Testis (tissue), 3 donors: ENCODE measurements around the gene CD200. TPM values are rescaled to one million over a fixed set of nuclear protein-coding genes. Genes with fewer than 3 reads are reported as not detected.

ENCODE experiments used
- DNase-seq: peaks from one replicate; pipeline ENCODE4 v3.0.0-alpha.2; 2019
- H3K27ac ChIP-seq, 2 donors: fragments of 200-600 bp; sonication (generic); one replicate each; pipeline ENCODE4 v1.5.1; 2019
- H3K27me3 ChIP-seq: fragments of 200-600 bp; sonication (generic); one replicate; pipeline ENCODE4 v1.5.1; 2019
- H3K36me3 ChIP-seq: fragments of 200-600 bp; sonication (generic); one replicate; pipeline ENCODE4 v1.5.1; 2017; ENCODE audit warnings: low read depth; ENCODE audit errors: missing control alignments
- H3K4me1 ChIP-seq: fragments of 200-600 bp; sonication (generic); one replicate; pipeline ENCODE4 v1.5.1; 2019
- H3K4me3 ChIP-seq, 2 donors: fragments of 200-600 bp; sonication (generic); one replicate each; pipeline ENCODE4 v1.5.1; 2017 to 2019
- H3K9me3 ChIP-seq: fragments of 200-600 bp; sonication (generic); one replicate; pipeline ENCODE4 v1.5.1; 2017
- CTCF ChIP-seq, 3 experiments: fragments of 450-650 bp in 2 of 3; fragments of 200-600 bp in 1 of 3; sonication (generic) in 1 of 3; IDR thresholded peaks; one replicate each; pipeline ENCODE4 v1.5.1; 2016 to 2019; ENCODE audit warnings: antibody characterized with exemption in 3 of 3, mild to moderate bottlenecking in 2 of 3, moderate library complexity in 1 of 3
- POLR2A ChIP-seq: fragments of 450-650 bp; IDR thresholded peaks from one replicate; pipeline ENCODE4 v1.6.1; 2017; ENCODE audit warnings: antibody characterized with exemption, mild to moderate bottlenecking, moderate library complexity
- WGBS, 2 donors: methylation state at CpG; one replicate each; pipeline ENCODE4 v1.1.5; 2018; 5-methylcytosine and 5-hydroxymethylcytosine counted together
- intact Hi-C: fragments of 100-400 bp; cut with DNase I; formaldehyde crosslinking; loops from one replicate; pipeline ENCODE4 v1.15.1; 2023; ENCODE audit warnings: low total_unique reads
- polyA plus RNA-seq: library from polyadenylated mRNA; stranded (reverse); fragments of 350-450 nt; fragmentation: Illumina TruSeq; extraction: RNeasy Lipid Tissue Mini Kit (QIAGEN cat#74804); gene quantifications from one replicate; pipeline ENCODE4 v1.2.3, GENCODE V29; 2014; ENCODE audit warnings: low read depth, low replicate concordance; ENCODE audit not compliant: insufficient read depth
- total RNA-seq, 2 donors: library from RNA; depleted of rRNA; stranded (reverse); fragments of >200 nt; gene quantifications; one replicate each; pipeline ENCODE4 v1.2.3, GENCODE V29; 2016

The CD200 gene
- total and polyA plus RNA-seq, 3 donors from 2014 or later = 3.4 to 8.5 (median 6.3) TPM

- no peaks in the 10 kb centered on the region for H3K36me3 ChIP-seq
- intact Hi-C loops = no loop called here
- 65 to 82% methylated on average over 2 of the region's 2 CpGs for WGBS, 2 donors
- H3K27ac ChIP-seq = no peak overlapping the region
- DNase-seq = no peak
- no peaks in the 10 kb centered on the region for H3K9me3 ChIP-seq
- no peak for TF ChIP-seq CTCF (IDR thresholded peaks at IDR 0.05)
- TF ChIP-seq POLR2A = no peak
- no peaks in the 10 kb centered on the region for H3K27me3 ChIP-seq
- no peak overlapping the region for H3K4me3 ChIP-seq
- H3K4me1 ChIP-seq = no peaks in the 10 kb centered on the region
These were observed 17.3 kb downstream of the CD200 start for GRCh38 chr3:112350018-112350810.

GRCh38 chr3:112351036-112351435, 18.1 kb downstream of the CD200 start:
- WGBS, 2 donors = 43 to 50% methylated on average over 1 of the region's 1 CpG
- no peak for DNase-seq
- no peak overlapping the region for H3K27ac ChIP-seq

DNA sequence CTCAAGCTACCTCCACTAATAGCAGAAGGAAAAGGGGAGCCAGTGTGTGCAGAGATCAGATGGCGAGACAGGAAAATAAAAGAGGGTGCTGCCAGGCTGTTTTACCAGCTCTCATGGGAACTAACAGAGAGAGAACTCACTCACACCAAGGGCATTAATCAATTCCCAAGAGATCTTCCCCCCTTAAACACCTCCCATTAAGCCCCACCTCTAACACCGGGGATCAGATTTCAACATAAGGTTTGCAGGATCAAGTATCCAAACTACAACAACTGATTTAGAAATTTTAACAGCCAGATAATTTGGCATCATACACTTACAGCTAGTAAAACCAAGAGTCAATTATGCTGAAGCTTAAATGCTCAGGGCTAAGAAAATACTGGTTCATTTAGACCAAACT, 18.9 kb downstream of the CD200 start:
- DNase-seq = no peak
- WGBS, 2 donors = 63 to 83% methylated on average over 2 of the region's 2 CpGs
- TF ChIP-seq CTCF (IDR thresholded peaks at IDR 0.05) (no peak), POLR2A (no peak)
- no peaks in the 10 kb centered on the region for H3K36me3 ChIP-seq
- no peaks in the 10 kb centered on the region for H3K9me3 ChIP-seq
- H3K27ac ChIP-seq = no peak overlapping the region
- no peak overlapping the region for H3K4me3 ChIP-seq
- intact Hi-C loops = no loop called here
- no peaks in the 10 kb centered on the region for H3K27me3 ChIP-seq
- no peaks in the 10 kb centered on the region for H3K4me1 ChIP-seq

More at GRCh38 chr3:112351036-112351435, 18.1 kb downstream of the CD200 start:
- no peaks in the 10 kb centered on the region for H3K27me3 ChIP-seq
- no peaks in the 10 kb centered on the region for H3K36me3 ChIP-seq
- TF ChIP-seq POLR2A (no peak), CTCF (IDR thresholded peaks at IDR 0.05) (no peak)
- no peak overlapping the region for H3K4me3 ChIP-seq
- H3K9me3 ChIP-seq = no peaks in the 10 kb centered on the region
- H3K4me1 ChIP-seq = no peaks in the 10 kb centered on the region
- intact Hi-C loops = no loop called here

GRCh38 chr3:112352720-112353119, 19.8 kb downstream of the CD200 start:
- Histone ChIP-seq H3K9me3 (no peaks in the 10 kb centered on the region), H3K4me3 (no peak overlapping the region), H3K27me3 (no peaks in the 10 kb centered on the region), H3K36me3 (no peaks in the 10 kb centered on the region), H3K27ac (no peak overlapping the region), H3K4me1 (no peaks in the 10 kb centered on the region)
- no peak for TF ChIP-seq POLR2A
- TF ChIP-seq CTCF (IDR thresholded peaks at IDR 0.05) = no peak
- WGBS, 2 donors = 84 to 92% methylated on average over 5 of the region's 5 CpGs
- intact Hi-C loops = no loop called here
- DNase-seq = no peak

- intact Hi-C loops = no loop called here
- TF ChIP-seq CTCF (IDR thresholded peaks at IDR 0.05) (no peak), POLR2A (no peak)
- H3K4me1 ChIP-seq = no peaks in the 10 kb centered on the region
- H3K4me3 ChIP-seq = no peak overlapping the region
- no peaks in the 10 kb centered on the region for H3K36me3 ChIP-seq
- H3K9me3 ChIP-seq = no peaks in the 10 kb centered on the region
- H3K27me3 ChIP-seq = no peaks in the 10 kb centered on the region
- DNase-seq = no peak
- WGBS, 2 donors = 87 to 90% methylated on average over 3 of the region's 3 CpGs
- no peak overlapping the region for H3K27ac ChIP-seq
These were observed 20.4 kb downstream of the CD200 start for GRCh38 chr3:112353365-112353764.
